NCI-H748 treated with DMSO at 0.1 percent for 48 hours (cell line): ENCODE data around the gene FIGN.
A peak's percentile ranks its signal among the peaks of the same experiment; 100 is the strongest.

Source experiments
- DNase-seq: peaks from one replicate; lab custom pipeline; 2025; lab: John Stamatoyannopoulos, UW

The FIGN gene

GRCh38 chr2:163558251-163559021 lies 177.4 kb downstream of the FIGN start:
- no peak for DNase-seq

GRCh38 chr2:163556511-163556910 lies 179.3 kb downstream of the FIGN start:
- DNase-seq: no peak

GRCh38 chr2:163554864-163555263 lies 180.9 kb downstream of the FIGN start:
- no peak for DNase-seq

GRCh38 chr2:163553601-163554000 lies 182.2 kb downstream of the FIGN start:
- DNase-seq: peak; percentile 40

- no peak for DNase-seq
Observed at GRCh38 chr2:163552758-163553157, 183.1 kb downstream of the FIGN start.

- DNase-seq: no peak
Observed at GRCh38 chr2:163551616-163552373, 184.0 kb downstream of the FIGN start.

- no peak for DNase-seq
Observed at GRCh38 chr2:163548970-163549369, 186.8 kb downstream of the FIGN start.
